Transverse colon (tissue), 4 donors: ENCODE data around the gene SPATA4. TPM values are rescaled to one million over a fixed set of nuclear protein-coding genes. Genes with fewer than 3 reads are reported as not detected.
"Not testable (repeated sequence)": the region's sequence is repeated elsewhere in the genome, so short reads cannot be mapped to it uniquely, and the experiment has no call there.

Experiments used
- DNase-seq: peaks from one replicate; pipeline ENCODE4 v3.0.0-alpha.2; 2019
- H3K27ac ChIP-seq, 4 donors: fragments of 200-600 bp; sonication (generic); 2 replicates each; pipeline ENCODE4 v1.5.1; 2016 to 2018; ENCODE audit warnings: inconsistent platforms in 4 of 4
- H3K27me3 ChIP-seq: fragments of 200-600 bp; sonication (generic); 2 replicates; pipeline ENCODE4 v1.5.1; 2017; ENCODE audit warnings: inconsistent platforms
- H3K36me3 ChIP-seq, 4 donors: fragments of 200-600 bp; sonication (generic); 2 replicates each; pipeline ENCODE4 v1.5.1; 2017 to 2019; ENCODE audit warnings: inconsistent platforms in 4 of 4
- H3K4me1 ChIP-seq, 4 donors: fragments of 200-600 bp; sonication (generic); 2 replicates each; pipeline ENCODE4 v1.5.1; 2017 to 2020; ENCODE audit warnings: inconsistent platforms in 4 of 4
- H3K4me3 ChIP-seq, 4 donors: fragments of 200-600 bp; sonication (generic); 1 replicate in 1 of 4; 2 replicates in 3 of 4; pipeline versions ENCODE4 v1.5.1 to v1.6.1; 2017 to 2019; ENCODE audit warnings: inconsistent platforms in 4 of 4
- H3K9me3 ChIP-seq, 2 donors: fragments of 200-600 bp; sonication (generic); 2 replicates each; pipeline ENCODE4 v1.5.1; 2017 to 2019; ENCODE audit warnings: inconsistent platforms in 2 of 2
- EP300 ChIP-seq: sonication (generic); formaldehyde crosslinking; IDR thresholded peaks from one replicate; pipeline ENCODE4 v1.6.1; 2017; ENCODE audit warnings: antibody characterized with exemption, low read depth
- POLR2A ChIP-seq: fragments of 450-650 bp; IDR thresholded peaks from one replicate; pipeline ENCODE4 v1.6.1; 2016; ENCODE audit warnings: antibody characterized with exemption, mild to moderate bottlenecking, moderate library complexity
- POLR2AphosphoS5 ChIP-seq, 3 donors: sonication (generic); formaldehyde crosslinking; IDR thresholded peaks; one replicate each; pipeline ENCODE4 v1.6.1; 2016; ENCODE audit warnings: antibody characterized with exemption in 3 of 3
- WGBS, 2 donors: methylation state at CpG; one replicate each; pipeline ENCODE4 v1.1.5; 2018; ENCODE audit warnings: low coverage in 1 of 2; 5-methylcytosine and 5-hydroxymethylcytosine counted together
- in situ Hi-C, 4 donors: fragments of 200-750 bp; cut with MboI; loops; one replicate each; pipeline versions ENCODE4 v1.15.0 to v1.15.1; 2017; ENCODE audit warnings: low sequenced_read_pairs in 3 of 4, low pct_ligation_motif_present in 1 of 4, low pct_unique_long_range_greater_than_20kb in 1 of 4
- intact Hi-C: fragments of 100-400 bp; cut with DNase I; formaldehyde crosslinking; loops from one replicate; pipeline ENCODE4 v1.15.1; 2023; ENCODE audit warnings: low total_unique reads
- total RNA-seq, 4 donors: library from RNA; depleted of rRNA; stranded (reverse); fragments of >200 nt; gene quantifications; one replicate each; pipeline ENCODE4 v1.1.0, GENCODE V29; 2016
- TF ChIP-seq, protein P1 (sequence below), 5 experiments: fragments of 200-600 bp in 3 of 5; fragments of 450-650 bp in 2 of 5; sonication (generic) in 3 of 5; IDR thresholded peaks; 1 replicate in 2 of 5; 2 replicates in 3 of 5; pipeline ENCODE4 v1.5.1; 2016 to 2017; ENCODE audit warnings: antibody characterized with exemption in 5 of 5, inconsistent platforms in 3 of 5, mild to moderate bottlenecking in 2 of 5, moderate library complexity in 1 of 5

The SPATA4 gene
- total RNA-seq, 4 donors from 2014 or later, result not detected

DNA sequence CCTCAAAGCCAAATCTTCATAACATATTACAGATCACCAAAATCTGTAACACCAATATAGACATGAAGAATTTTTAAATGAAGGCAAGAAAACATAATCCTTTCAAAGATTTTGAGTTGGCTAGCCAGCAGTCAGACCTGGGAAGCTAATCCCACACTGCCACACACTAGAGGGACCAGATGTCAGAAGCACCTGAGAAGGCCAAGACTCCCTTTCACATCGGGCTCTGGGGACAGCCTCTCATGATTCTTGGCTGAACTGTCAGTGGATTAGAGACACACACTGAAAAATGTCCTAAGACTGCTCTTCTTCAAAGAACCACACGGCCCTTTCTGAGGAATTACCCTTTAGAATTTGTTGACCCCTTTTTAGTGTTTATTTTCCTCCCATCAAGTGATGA is 28.2 kb upstream of the SPATA4 start:
- in situ Hi-C loops, result no loop called here

DNA sequence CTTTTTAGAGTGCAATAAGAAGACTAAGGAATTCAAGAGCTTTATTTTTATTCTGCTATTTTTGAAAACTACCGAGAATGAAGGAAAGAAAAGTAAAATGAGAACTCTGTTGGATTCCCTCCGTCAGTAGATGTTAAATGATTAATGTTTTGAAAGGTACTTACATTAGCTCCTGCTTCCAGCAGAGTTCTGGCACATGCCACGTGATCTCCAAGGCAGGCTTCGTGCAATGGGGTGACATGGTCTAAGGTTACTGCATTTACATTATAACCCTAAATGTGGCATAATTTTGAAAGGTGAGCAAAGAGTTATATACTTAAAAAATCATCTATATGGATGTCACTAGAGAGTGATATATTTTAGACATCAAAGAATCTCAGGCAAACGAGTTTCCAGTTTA is 26.8 kb upstream of the SPATA4 start:
- Histone ChIP-seq H3K9me3 (no peaks in the 10 kb centered on the region), H3K4me3 (no peak overlapping the region), H3K4me1 (no peaks in the 10 kb centered on the region), H3K27me3 (no peaks in the 10 kb centered on the region), H3K27ac (no peak overlapping the region), H3K36me3 (no peaks in the 10 kb centered on the region)
- 70 to 71% methylated on average over 4 to 5 of the region's 5 CpGs for WGBS, 2 donors
- in situ Hi-C loops (no loop called here), intact Hi-C loops (no loop called here)
- DNase-seq, result no peak
- TF ChIP-seq POLR2A, result no peak
- TF ChIP-seq POLR2AphosphoS5 (IDR thresholded peaks at IDR 0.05), result no peak
- TF ChIP-seq, protein P1, sequence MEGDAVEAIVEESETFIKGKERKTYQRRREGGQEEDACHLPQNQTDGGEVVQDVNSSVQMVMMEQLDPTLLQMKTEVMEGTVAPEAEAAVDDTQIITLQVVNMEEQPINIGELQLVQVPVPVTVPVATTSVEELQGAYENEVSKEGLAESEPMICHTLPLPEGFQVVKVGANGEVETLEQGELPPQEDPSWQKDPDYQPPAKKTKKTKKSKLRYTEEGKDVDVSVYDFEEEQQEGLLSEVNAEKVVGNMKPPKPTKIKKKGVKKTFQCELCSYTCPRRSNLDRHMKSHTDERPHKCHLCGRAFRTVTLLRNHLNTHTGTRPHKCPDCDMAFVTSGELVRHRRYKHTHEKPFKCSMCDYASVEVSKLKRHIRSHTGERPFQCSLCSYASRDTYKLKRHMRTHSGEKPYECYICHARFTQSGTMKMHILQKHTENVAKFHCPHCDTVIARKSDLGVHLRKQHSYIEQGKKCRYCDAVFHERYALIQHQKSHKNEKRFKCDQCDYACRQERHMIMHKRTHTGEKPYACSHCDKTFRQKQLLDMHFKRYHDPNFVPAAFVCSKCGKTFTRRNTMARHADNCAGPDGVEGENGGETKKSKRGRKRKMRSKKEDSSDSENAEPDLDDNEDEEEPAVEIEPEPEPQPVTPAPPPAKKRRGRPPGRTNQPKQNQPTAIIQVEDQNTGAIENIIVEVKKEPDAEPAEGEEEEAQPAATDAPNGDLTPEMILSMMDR (IDR thresholded peaks at IDR 0.05), result no peak
- no peak for TF ChIP-seq EP300

More for the DNA sequence above, 28.2 kb upstream of the SPATA4 start:
- WGBS, 2 donors, result 74% methylated on average over 2 of the region's 2 CpGs; no CpG with 5 or more reads in 1 of the 2 donors
- Histone ChIP-seq H3K4me1 (no peaks in the 10 kb centered on the region), H3K36me3 (no peaks in the 10 kb centered on the region), H3K27me3 (no peaks in the 10 kb centered on the region), H3K9me3 (no peaks in the 10 kb centered on the region), H3K27ac (no peak overlapping the region), H3K4me3 (no peak overlapping the region)
- TF ChIP-seq EP300 (no peak), POLR2A (no peak), POLR2AphosphoS5 (IDR thresholded peaks at IDR 0.05) (no peak)
- TF ChIP-seq, protein P1 (IDR thresholded peaks at IDR 0.05), result no peak
- no peak for DNase-seq
- intact Hi-C loops, result no loop called here

DNA sequence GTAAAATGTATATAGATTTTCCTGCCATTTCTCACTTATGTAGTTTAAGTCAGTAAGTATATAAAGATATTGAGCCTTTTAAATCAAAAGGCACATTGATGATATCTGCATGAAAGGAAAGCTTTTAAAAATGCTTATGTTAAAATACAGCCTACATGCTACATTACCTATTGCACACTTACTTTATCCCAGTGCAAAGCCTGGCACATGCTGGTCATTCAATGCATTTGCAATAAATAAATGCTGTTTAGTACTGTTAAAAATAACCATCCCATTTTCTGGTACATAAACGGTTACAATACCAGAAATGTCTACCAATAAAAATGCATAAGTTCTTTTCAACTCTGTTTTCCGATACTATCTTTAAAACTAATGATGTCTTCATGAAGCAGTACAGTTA is 22.1 kb upstream of the SPATA4 start:
- 58 to 72% methylated on average over 2 of the region's 2 CpGs for WGBS, 2 donors
- TF ChIP-seq POLR2AphosphoS5 (IDR thresholded peaks at IDR 0.05) (no peak), EP300 (no peak), POLR2A (no peak)
- TF ChIP-seq, protein P1 (IDR thresholded peaks at IDR 0.05), result no peak
- DNase-seq, result no peak
- no peaks in the 10 kb centered on the region for H3K27me3 ChIP-seq
- no peaks in the 10 kb centered on the region for H3K4me1 ChIP-seq
- H3K36me3 ChIP-seq, result no peaks in the 10 kb centered on the region
- in situ Hi-C loops, result no loop called here
- no peaks in the 10 kb centered on the region for H3K9me3 ChIP-seq
- no peak overlapping the region for H3K27ac ChIP-seq
- H3K4me3 ChIP-seq, result no peak overlapping the region
- intact Hi-C loops, result no loop called here

DNA sequence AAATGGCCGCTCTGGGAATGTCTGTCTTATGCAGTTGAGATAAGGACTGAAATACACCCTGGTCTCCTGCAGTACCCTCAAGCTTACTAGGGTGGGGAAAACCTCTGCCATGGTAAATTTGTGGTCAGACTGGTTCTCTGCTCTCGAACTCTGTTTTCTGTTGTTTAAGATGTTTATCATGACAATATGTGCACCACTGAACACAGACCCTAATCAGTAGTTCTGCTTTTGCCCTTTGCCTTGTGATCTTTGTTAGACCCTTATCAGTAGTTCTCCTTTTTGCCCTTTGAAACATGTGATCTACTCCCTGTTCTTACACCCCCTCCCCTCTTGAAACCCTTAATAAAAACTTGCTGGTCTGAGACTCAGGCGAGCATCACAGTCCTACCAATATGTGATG is 17.0 kb upstream of the SPATA4 start:
- WGBS, 2 donors, result 81 to 86% methylated on average over 1 to 3 of the region's 3 CpGs
- not testable (repeated sequence) for H3K9me3 ChIP-seq

DNA sequence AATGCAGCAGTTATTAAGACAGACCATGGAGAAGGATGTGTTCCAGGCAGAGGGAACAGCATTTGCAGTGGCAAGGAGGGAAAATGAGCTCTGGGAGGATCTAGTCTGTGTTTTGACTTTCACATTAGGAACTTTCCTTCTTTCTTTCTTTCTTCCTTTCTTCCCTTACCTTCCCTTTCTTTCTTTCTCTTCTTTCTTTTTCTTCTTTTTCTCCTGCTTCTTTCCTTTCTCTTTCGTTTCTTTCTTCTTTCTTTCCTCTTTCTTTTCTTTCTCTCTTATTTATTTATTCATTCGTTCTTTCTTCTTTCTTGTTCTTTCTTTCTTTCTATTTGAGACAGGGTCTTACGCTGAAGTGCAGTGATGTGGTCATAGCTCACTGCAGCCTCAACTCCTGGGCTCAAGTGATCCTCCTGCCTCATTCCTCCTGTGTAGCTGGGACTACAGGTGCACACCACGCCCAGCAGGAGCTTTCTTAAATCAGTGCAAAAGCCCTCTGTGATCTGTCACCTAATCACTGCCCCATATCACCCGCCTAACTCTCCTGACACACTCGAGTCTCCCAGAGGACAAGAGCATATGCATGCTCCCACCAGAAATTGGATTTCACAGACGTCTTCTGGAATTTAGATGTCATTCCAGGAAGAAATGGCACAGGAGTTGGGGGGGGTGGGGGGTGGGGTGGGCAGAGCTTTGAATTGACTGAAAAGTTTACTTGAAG is 15.4 kb upstream of the SPATA4 start:
- in situ Hi-C loops, result no loop called here
- 81 to 84% methylated on average over 3 to 7 of the region's 7 CpGs for WGBS, 2 donors
- intact Hi-C loops, result no loop called here
- Histone ChIP-seq H3K27me3 (peaks cover 11% of the 10 kb centered on the region), H3K9me3 (no peaks in the 10 kb centered on the region), H3K27ac (no peak overlapping the region), H3K4me3 (no peak overlapping the region), H3K36me3 (no peaks in the 10 kb centered on the region), H3K4me1 (no peaks in the 10 kb centered on the region)
- TF ChIP-seq POLR2AphosphoS5 (IDR thresholded peaks at IDR 0.05) (no peak), POLR2A (no peak), EP300 (no peak)
- DNase-seq, result no peak

More for the DNA sequence above, 17.0 kb upstream of the SPATA4 start:
- H3K4me1 ChIP-seq, H3K27ac ChIP-seq, H3K27me3 ChIP-seq, DNase-seq, intact Hi-C loops, H3K4me3 ChIP-seq, in situ Hi-C loops, H3K36me3 ChIP-seq: not testable (repeated sequence)
